ENCODE data around the gene BCAR3. TPM values are rescaled to one million over a fixed set of nuclear protein-coding genes. Genes with fewer than 3 reads are reported as not detected.

BCAR3 gene
- total RNA-seq, 1 donor from 2014 or later = 38.5 TPM

GRCh38 chr1:93566227-93566626 lies 115.4 kb downstream of the BCAR3 start:
- H3K36me3 Mint-ChIP-seq (ENCODE audit: low read depth) = peaks cover 46% of the 10 kb centered on the region
- H3K27ac Mint-ChIP-seq (ENCODE audit: unreplicated experiment) = no peak overlapping the region
- no peak for TF ChIP-seq CTCF (conservative IDR thresholded peaks at IDR 0.05)
- H3K9me3 Mint-ChIP-seq = no peaks in the 10 kb centered on the region
- H3K4me3 Mint-ChIP-seq = no peak overlapping the region
- no peak for DNase-seq (ENCODE audit: low read depth, low spot score)
- H3K4me1 Mint-ChIP-seq = no peaks in the 10 kb centered on the region
- no peaks in the 10 kb centered on the region for H3K27me3 Mint-ChIP-seq (ENCODE audit: low read depth)

- no peak for DNase-seq (ENCODE audit: low read depth, low spot score)
- Mint-ChIP-seq H3K4me1 (no peaks in the 10 kb centered on the region), H3K27me3 (ENCODE audit: low read depth) (no peaks in the 10 kb centered on the region), H3K36me3 (ENCODE audit: low read depth) (peaks cover 46% of the 10 kb centered on the region), H3K27ac (ENCODE audit: unreplicated experiment) (no peak overlapping the region), H3K9me3 (no peaks in the 10 kb centered on the region), H3K4me3 (no peak overlapping the region)
- TF ChIP-seq CTCF (conservative IDR thresholded peaks at IDR 0.05) = no peak
Observed at GRCh38 chr1:93565496-93566206, 116.0 kb downstream of the BCAR3 start.

GRCh38 chr1:93559695-93560094 lies 121.9 kb downstream of the BCAR3 start:
- H3K4me1 Mint-ChIP-seq = peaks cover 7% of the 10 kb centered on the region
- no peak overlapping the region for H3K27ac Mint-ChIP-seq (ENCODE audit: unreplicated experiment)

GRCh38 chr1:93559045-93559444 lies 122.6 kb downstream of the BCAR3 start:
- Mint-ChIP-seq H3K36me3 (ENCODE audit: low read depth) (peaks cover 46% of the 10 kb centered on the region), H3K27me3 (ENCODE audit: low read depth) (no peaks in the 10 kb centered on the region), H3K4me1 (peaks cover 13% of the 10 kb centered on the region), H3K4me3 (no peak overlapping the region), H3K27ac (ENCODE audit: unreplicated experiment) (no peak overlapping the region), H3K9me3 (peaks cover 8% of the 10 kb centered on the region)
- TF ChIP-seq CTCF (conservative IDR thresholded peaks at IDR 0.05) = no peak
- no peak for DNase-seq (ENCODE audit: low read depth, low spot score)

More at GRCh38 chr1:93559695-93560094, 121.9 kb downstream of the BCAR3 start:
- DNase-seq (ENCODE audit: low read depth, low spot score) = no peak
- Mint-ChIP-seq H3K36me3 (ENCODE audit: low read depth) (peaks cover 48% of the 10 kb centered on the region), H3K9me3 (peaks cover 8% of the 10 kb centered on the region), H3K27me3 (ENCODE audit: low read depth) (no peaks in the 10 kb centered on the region), H3K4me3 (no peak overlapping the region)
- TF ChIP-seq CTCF (conservative IDR thresholded peaks at IDR 0.05) = no peak

GRCh38 chr1:93556291-93556690 lies 125.3 kb downstream of the BCAR3 start:
- Mint-ChIP-seq H3K4me3 (no peak overlapping the region), H3K27me3 (ENCODE audit: low read depth) (no peaks in the 10 kb centered on the region), H3K9me3 (peaks cover 8% of the 10 kb centered on the region), H3K27ac (ENCODE audit: unreplicated experiment) (no peak overlapping the region), H3K36me3 (ENCODE audit: low read depth) (peaks cover 34% of the 10 kb centered on the region), H3K4me1 (peaks cover 39% of the 10 kb centered on the region)
- no peak for DNase-seq (ENCODE audit: low read depth, low spot score)
- TF ChIP-seq CTCF (conservative IDR thresholded peaks at IDR 0.05) = no peak

Data from neural crest cell (in vitro differentiated cells).